ENCODE results near the gene PTGES3. TPM values are rescaled to one million over a fixed set of nuclear protein-coding genes. Genes with fewer than 3 reads are reported as not detected.

PTGES3 gene
- total and polyA plus RNA-seq, 2 of the 8 experiments (the other 6 are each of a cell fraction or from before 2014, with no cell fraction given): 111 to 464 TPM

DNA sequence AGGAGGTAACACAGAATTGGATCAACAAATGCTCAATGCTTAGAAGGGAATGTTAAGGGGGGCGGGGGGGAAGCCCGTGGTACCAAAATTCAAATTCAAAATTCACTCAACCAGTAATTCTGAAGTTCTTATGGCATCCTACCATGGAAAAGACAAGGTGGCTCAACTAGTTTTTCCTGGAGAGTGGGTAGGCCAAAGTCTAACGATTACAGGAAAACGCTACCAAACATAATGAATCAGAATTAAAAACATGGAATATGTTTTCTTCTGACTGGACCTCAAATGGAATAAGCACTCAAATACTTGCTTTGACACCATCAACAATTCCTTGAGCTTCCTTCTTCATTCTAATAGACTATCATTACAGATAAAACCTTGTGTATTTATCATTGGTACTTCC lies 34.7 kb upstream of the PTGES3 start:
- no peak overlapping the region for H2BK15ac ChIP-seq (ENCODE audit: low read length)
- H3K27me3 ChIP-seq (replicated peaks in 1 of 4; ENCODE audit: control insufficient read depth in 3 of 4, extremely low read depth in 1 of 4, insufficient read depth in 3 of 4, low read length in 3 of 4): no peaks in the 10 kb centered on the region
- no peak for DNase-seq (ENCODE audit: low read depth in 1 of 2, low spot score in 2 of 2)
- H3K18ac ChIP-seq (ENCODE audit: extremely low read depth, low read length): no peak overlapping the region
- peaks cover 22% of the 10 kb centered on the region for H3K79me1 ChIP-seq (ENCODE audit: low read depth, low read length)
- no peak overlapping the region for H4K5ac ChIP-seq (ENCODE audit: insufficient read length, low read depth, low read length)
- H4K20me1 ChIP-seq (replicated peaks in 1 of 2; ENCODE audit: control insufficient read depth in 1 of 2, insufficient read depth in 2 of 2, low read length in 2 of 2): peaks cover 36 to 37% of the 10 kb centered on the region in 2 experiments
- H4K91ac ChIP-seq (replicated peaks; ENCODE audit: insufficient read length, low read length): no peak overlapping the region
- H3K27ac ChIP-seq (ENCODE audit: low read depth, low read length): no peak overlapping the region
- H4K8ac ChIP-seq (ENCODE audit: extremely low read depth, insufficient read depth, low read length): no peak overlapping the region
- no peak overlapping the region for H2AFZ ChIP-seq (ENCODE audit: low read length)
- no peak overlapping the region for H2BK5ac ChIP-seq (ENCODE audit: low read depth, low read length)
- FAIRE-seq: no peak
- no peak overlapping the region for H3K14ac ChIP-seq (ENCODE audit: insufficient read length)
- H3K4me1 ChIP-seq (replicated peaks in 1 of 4; ENCODE audit: control insufficient read depth in 3 of 4, insufficient read depth in 4 of 4, low read length in 3 of 4): peaks cover 13 to 38% (median 23%) of the 10 kb centered on the region in 4 experiments
- peaks cover 47 to 68% of the 10 kb centered on the region in 2 experiments for H3K79me2 ChIP-seq (ENCODE audit: control insufficient read depth in 1 of 2, insufficient read depth in 2 of 2, low read length in 2 of 2)
- peak overlapping the region in 3 of 4 experiments; percentile 27 to 75 (median 31); a peak in 5 of 8 replicates for H3K4me3 ChIP-seq (ENCODE audit: extremely low read depth in 1 of 4, insufficient read depth in 2 of 4, low read depth in 3 of 4, low read length in 4 of 4)
- WGBS, 2 experiments (ENCODE audit: extremely low coverage in 1 of 2, insufficient coverage in 1 of 2, insufficient read length in 1 of 2, insufficient replicate concordance in 2 of 2, low coverage in 1 of 2, low lambda C conversion rate in 2 of 2, missing lambda C conversion rate in 1 of 2): 68% methylated on average over 4 of the region's 4 CpGs; no CpG with 5 or more reads in 1 of the 2 experiments
- H3K23ac ChIP-seq (ENCODE audit: insufficient read length): no peak overlapping the region
- no peak overlapping the region for H3K9ac ChIP-seq (replicated peaks in 1 of 4; ENCODE audit: extremely low read depth in 1 of 4, low read depth in 3 of 4, low read length in 3 of 4)
- no peak overlapping the region for H3K56ac ChIP-seq (replicated peaks; ENCODE audit: insufficient read length, low read depth, low read length)
- H3K9me3 ChIP-seq (ENCODE audit: insufficient read depth in 2 of 2, low read depth in 1 of 2, low read length in 1 of 2): no peaks in the 10 kb centered on the region
- H3K36me3 ChIP-seq (ENCODE audit: control insufficient read depth in 2 of 4, insufficient read depth in 4 of 4, low read length in 3 of 4): peaks cover 5 to 53% (median 23%) of the 10 kb centered on the region in 4 experiments; a peak in 5 of 8 replicates
- H3K23me2 ChIP-seq (ENCODE audit: low read depth, low read length): no peaks in the 10 kb centered on the region; the same call in none of the 2 replicates
- POLR2A ChIA-PET (ENCODE audit: partially characterized antibody): interaction anchor here (1.3 to 52.4 kb wide), 5 partner anchors 14 to 90 kb away, joined by 3 to 1406 read pairs (median 15); partner anchors contain the start of genes ATP5F1B, NACA, PRIM1 and PTGES3
- no peak overlapping the region for H3K4ac ChIP-seq (replicated peaks; ENCODE audit: insufficient read length, low read depth, low read length)
- no peak overlapping the region for H2BK12ac ChIP-seq (ENCODE audit: low read depth, low read length)
- CTCF ChIA-PET (ENCODE audit: partially characterized antibody): interaction anchor here (1.0 to 1.6 kb wide), 3 partner anchors 12 to 26 kb away, joined by 3 to 5 read pairs (median 5); no protein-coding TSS in a partner anchor
- H2BK20ac ChIP-seq (ENCODE audit: low read length): no peak overlapping the region
- H2BK120ac ChIP-seq (replicated peaks; ENCODE audit: low read depth, low read length): no peak overlapping the region
- H2AK5ac ChIP-seq (ENCODE audit: low read depth, low read length): no peak overlapping the region
- peak overlapping the region; percentile 74 to 96 for H3K4me2 ChIP-seq (ENCODE audit: insufficient read depth in 1 of 2, low read depth in 2 of 2, low read length in 2 of 2)
- no peak for TF ChIP-seq EGR1 (IDR thresholded peaks at IDR 0.05; ENCODE audit: borderline replicate concordance, low read depth, low read length)
- TF ChIP-seq HDAC6 (IDR thresholded peaks at IDR 0.05; ENCODE audit: low read depth, low read length): no peak
- no peak for TF ChIP-seq SIRT6 (IDR thresholded peaks at IDR 0.05; ENCODE audit: low read length)
- no peak for TF ChIP-seq RFX5 (IDR thresholded peaks at IDR 0.05; ENCODE audit: borderline replicate concordance, low read depth, low read length)
